PC-9 (cell line): ENCODE results near the gene SDCCAG8. TPM values are rescaled to one million over a fixed set of nuclear protein-coding genes. Genes with fewer than 3 reads are reported as not detected.

ENCODE experiments used
- BruUV-seq: library from RNA; stranded (reverse); fragments of 400-500 nt; replicated peaks from 2 replicates; lab custom pipeline; 2021; lab: Mats Ljungman, UMichigan
- CTCF ChIA-PET: fragments of 300-600 bp; sonication (Branson Sonifier 250); formaldehyde crosslinking; loops from one replicate; lab custom pipeline; 2022; ENCODE audit warnings: antibody characterized with exemption; lab: Charles Lee
- POLR2A ChIA-PET: fragments of 300-600 bp; sonication (Branson Sonifier 250); formaldehyde crosslinking; loops from one replicate; lab custom pipeline; 2022; ENCODE audit warnings: antibody characterized with exemption; ENCODE audit not compliant: unreplicated experiment; lab: Charles Lee
- DNase-seq, 2 experiments: peaks; one replicate each; pipeline versions ENCODE4 v3.0.0 to v3.0.0-alpha.2; 2015 to 2022; ENCODE audit warnings: mixed read lengths in 1 of 2
- H2AFZ ChIP-seq: fragments of 200-600 bp; sonication (generic); 2 replicates; pipeline ENCODE4 v1.8.1; 2017; ENCODE audit warnings: antibody characterized with exemption
- H3F3A ChIP-seq: fragments of 200-600 bp; sonication (generic); 2 replicates; pipeline ENCODE4 v1.8.1; 2017; ENCODE audit warnings: antibody characterized with exemption, mild to moderate bottlenecking, low read depth; ENCODE audit not compliant: insufficient read depth
- H3K27ac ChIP-seq: fragments of 200-600 bp; sonication (generic); 2 replicates; pipeline ENCODE4 v1.6.1; 2016; ENCODE audit warnings: mixed run types
- H3K27me3 ChIP-seq: fragments of 200-600 bp; sonication (generic); 2 replicates; pipeline ENCODE4 v1.6.1; 2016; ENCODE audit warnings: low read depth, mixed run types; ENCODE audit not compliant: insufficient read depth
- H3K36me3 ChIP-seq: fragments of 200-600 bp; sonication (generic); 2 replicates; pipeline ENCODE4 v1.6.1; 2016; ENCODE audit warnings: low read depth, mixed run types
- H3K4me1 ChIP-seq: fragments of 200-600 bp; sonication (generic); replicated peaks from 2 replicates; pipeline ENCODE4 v1.6.1; 2016; ENCODE audit warnings: mixed run types; ENCODE audit not compliant: insufficient read depth
- H3K4me2 ChIP-seq: fragments of 200-600 bp; sonication (generic); 2 replicates; pipeline ENCODE4 v1.6.1; 2017; ENCODE audit warnings: mixed run types
- H3K4me3 ChIP-seq: fragments of 200-600 bp; sonication (generic); 2 replicates; pipeline ENCODE4 v1.6.1; 2016; ENCODE audit warnings: mixed run types
- H3K79me2 ChIP-seq: fragments of 200-600 bp; sonication (generic); 2 replicates; pipeline ENCODE4 v1.6.1; 2017; ENCODE audit warnings: low read depth, mixed run types
- H3K9me2 ChIP-seq: fragments of 200-600 bp; sonication (generic); 2 replicates; pipeline ENCODE4 v1.8.1; 2017; ENCODE audit warnings: mild to moderate bottlenecking; ENCODE audit not compliant: insufficient read depth
- H3K9me3 ChIP-seq: fragments of 200-600 bp; sonication (generic); 2 replicates; pipeline ENCODE4 v1.8.1; 2016; ENCODE audit warnings: low read depth; ENCODE audit not compliant: insufficient read depth
- H4K20me1 ChIP-seq: fragments of 200-600 bp; sonication (generic); 2 replicates; pipeline ENCODE4 v1.8.1; 2017; ENCODE audit not compliant: insufficient read depth
- EZH2 ChIP-seq: fragments of 200-600 bp; sonication (generic); IDR thresholded peaks from 2 replicates; pipeline ENCODE4 v1.8.0; 2017; ENCODE audit warnings: antibody characterized with exemption, low read depth
- intact Hi-C: fragments of 100-400 bp; cut with micrococcal nuclease; formaldehyde crosslinking; loops from one replicate; pipeline ENCODE4 v1.10.0; 2022; ENCODE audit not compliant: unreplicated experiment
- total RNA-seq: library from RNA; stranded (reverse); gene quantifications from 2 replicates; pipeline ENCODE4 v1.2.3, GENCODE V29; 2021
- TF ChIP-seq, protein P1 (sequence below): fragments of 200-600 bp; sonication (generic); conservative IDR thresholded peaks from 2 replicates; pipeline ENCODE4 v1.6.1; 2017; ENCODE audit warnings: mixed run types, antibody characterized with exemption, mild to moderate bottlenecking, moderate library complexity

Gene SDCCAG8
- total RNA-seq, 1 experiment from 2014 or later: 22.7 TPM

- H3K4me1 ChIP-seq: no peaks in the 10 kb centered on the region
- BruUV-seq: no TSS peak
- H3K4me3 ChIP-seq: no peak overlapping the region
- H3K9me3 ChIP-seq: no peaks in the 10 kb centered on the region
- ChIA-PET CTCF (no interaction called here), POLR2A (no interaction called here)
- H3F3A ChIP-seq: no peaks in the 10 kb centered on the region
- H3K27ac ChIP-seq: no peak overlapping the region
- DNase-seq: no peak
- H3K36me3 ChIP-seq: no peaks in the 10 kb centered on the region
- no peaks in the 10 kb centered on the region for H4K20me1 ChIP-seq
- intact Hi-C loops: no loop called here
- H3K79me2 ChIP-seq: no peaks in the 10 kb centered on the region
- no peaks in the 10 kb centered on the region for H3K9me2 ChIP-seq
- H2AFZ ChIP-seq: no peak overlapping the region
- no peak overlapping the region for H3K4me2 ChIP-seq
- no peaks in the 10 kb centered on the region for H3K27me3 ChIP-seq
- TF ChIP-seq, protein P1, sequence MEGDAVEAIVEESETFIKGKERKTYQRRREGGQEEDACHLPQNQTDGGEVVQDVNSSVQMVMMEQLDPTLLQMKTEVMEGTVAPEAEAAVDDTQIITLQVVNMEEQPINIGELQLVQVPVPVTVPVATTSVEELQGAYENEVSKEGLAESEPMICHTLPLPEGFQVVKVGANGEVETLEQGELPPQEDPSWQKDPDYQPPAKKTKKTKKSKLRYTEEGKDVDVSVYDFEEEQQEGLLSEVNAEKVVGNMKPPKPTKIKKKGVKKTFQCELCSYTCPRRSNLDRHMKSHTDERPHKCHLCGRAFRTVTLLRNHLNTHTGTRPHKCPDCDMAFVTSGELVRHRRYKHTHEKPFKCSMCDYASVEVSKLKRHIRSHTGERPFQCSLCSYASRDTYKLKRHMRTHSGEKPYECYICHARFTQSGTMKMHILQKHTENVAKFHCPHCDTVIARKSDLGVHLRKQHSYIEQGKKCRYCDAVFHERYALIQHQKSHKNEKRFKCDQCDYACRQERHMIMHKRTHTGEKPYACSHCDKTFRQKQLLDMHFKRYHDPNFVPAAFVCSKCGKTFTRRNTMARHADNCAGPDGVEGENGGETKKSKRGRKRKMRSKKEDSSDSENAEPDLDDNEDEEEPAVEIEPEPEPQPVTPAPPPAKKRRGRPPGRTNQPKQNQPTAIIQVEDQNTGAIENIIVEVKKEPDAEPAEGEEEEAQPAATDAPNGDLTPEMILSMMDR: no peak
- no peak for TF ChIP-seq EZH2
These were observed 95.5 kb downstream of the SDCCAG8 start for GRCh38 chr1:243351337-243351736.

DNA sequence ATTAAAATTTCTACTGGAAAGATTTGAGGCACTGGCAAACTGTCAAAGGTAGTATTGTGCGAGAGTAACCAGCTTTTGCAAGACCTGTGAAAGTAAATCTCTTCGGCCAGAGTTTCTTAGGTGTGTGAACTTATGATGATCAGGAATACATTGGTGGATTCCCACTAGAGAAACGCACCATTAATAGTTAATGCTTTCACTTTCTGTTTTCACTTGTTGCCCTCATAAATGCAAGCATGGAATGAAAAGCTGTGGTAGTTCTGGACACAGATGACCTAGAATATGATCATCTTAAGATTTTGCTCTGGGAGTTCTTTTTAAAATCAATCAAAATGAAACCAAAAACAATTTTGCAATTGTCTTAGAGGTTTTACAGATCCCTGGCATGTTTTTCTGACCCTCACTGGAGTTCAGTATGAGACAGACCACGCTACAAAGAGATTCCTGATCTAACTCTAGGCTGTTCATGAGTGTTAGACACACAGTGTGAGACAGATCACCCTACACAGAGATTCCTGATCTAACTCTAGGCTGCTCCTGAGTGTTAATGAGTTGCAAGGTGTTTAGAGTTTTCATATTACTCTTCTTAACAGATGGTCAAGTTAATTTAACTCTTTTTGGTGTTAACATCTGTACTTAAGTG is 98.8 kb downstream of the SDCCAG8 start:
- Histone ChIP-seq H3F3A (no peaks in the 10 kb centered on the region), H3K4me3 (no peak overlapping the region), H3K4me2 (no peak overlapping the region), H4K20me1 (no peaks in the 10 kb centered on the region), H3K9me3 (no peaks in the 10 kb centered on the region), H3K36me3 (no peaks in the 10 kb centered on the region), H3K27ac (no peak overlapping the region), H3K9me2 (no peaks in the 10 kb centered on the region; the same call in 1 of the 2 replicates), H2AFZ (no peak overlapping the region), H3K27me3 (no peaks in the 10 kb centered on the region), H3K79me2 (no peaks in the 10 kb centered on the region), H3K4me1 (no peaks in the 10 kb centered on the region)
- POLR2A ChIA-PET: no interaction called here
- BruUV-seq: no TSS peak
- intact Hi-C loops: no loop called here
- no peak for DNase-seq
- TF ChIP-seq EZH2: no peak
- TF ChIP-seq, protein P1: no peak
- CTCF ChIA-PET: no interaction called here

- intact Hi-C loops: no loop called here
- Histone ChIP-seq H3F3A (no peaks in the 10 kb centered on the region), H2AFZ (no peak overlapping the region), H3K4me2 (no peak overlapping the region), H3K27ac (no peak overlapping the region), H3K9me3 (no peaks in the 10 kb centered on the region), H3K9me2 (no peaks in the 10 kb centered on the region), H3K79me2 (no peaks in the 10 kb centered on the region), H3K4me1 (no peaks in the 10 kb centered on the region), H4K20me1 (no peaks in the 10 kb centered on the region), H3K4me3 (no peak overlapping the region), H3K36me3 (no peaks in the 10 kb centered on the region), H3K27me3 (no peaks in the 10 kb centered on the region)
- ChIA-PET POLR2A (no interaction called here), CTCF (no interaction called here)
- no peak for DNase-seq
- TF ChIP-seq EZH2: no peak
- TF ChIP-seq, protein P1: no peak
- no TSS peak for BruUV-seq
These were observed 108.0 kb downstream of the SDCCAG8 start for GRCh38 chr1:243363832-243364231.
